IMR-90 (cell line): ENCODE results near the gene CIRBP. TPM values are rescaled to one million over a fixed set of nuclear protein-coding genes. Genes with fewer than 3 reads are reported as not detected.

Source experiments
- ATAC-seq: fragments of 200-7000 bp; cut with Tn5 transposase; 2 replicates; pipeline ENCODE4 v1.9.1; 2020; ENCODE audit warnings: low read depth, mild to moderate bottlenecking, moderate library complexity
- BruUV-seq: library from RNA; stranded (reverse); fragments of 400-500 nt; replicated peaks from 2 replicates; lab custom pipeline; 2021; lab: Mats Ljungman, UMichigan
- CTCF ChIA-PET: fragments of 300-600 bp; formaldehyde crosslinking; extraction: SDS; loops from one replicate; lab custom pipeline; 2021; ENCODE audit warnings: antibody characterized with exemption; lab: Yijun Ruan, JAX
- POLR2A ChIA-PET: fragments of 300-600 bp; sonication (Branson Sonifier 250); formaldehyde crosslinking; loops from one replicate; lab custom pipeline; 2022; ENCODE audit warnings: antibody characterized with exemption; ENCODE audit not compliant: unreplicated experiment; lab: Charles Lee
- DNase-seq: peaks from one replicate; pipeline ENCODE4 v3.0.0; 2013
- H2AFZ ChIP-seq: replicated peaks from 2 replicates; pipeline ENCODE3; 2013; ENCODE audit warnings: low read length, mild to moderate bottlenecking; ENCODE audit not compliant: poor library complexity
- H2AK5ac ChIP-seq: 2 replicates; pipeline ENCODE4 v1.6.1; 2013; ENCODE audit warnings: low read depth, low read length, inconsistent platforms
- H2AK9ac ChIP-seq: replicated peaks from 2 replicates; pipeline ENCODE3; 2013; ENCODE audit warnings: mild to moderate bottlenecking, low read depth, low read length, moderate library complexity; ENCODE audit not compliant: poor library complexity
- H2BK120ac ChIP-seq: 2 replicates; pipeline ENCODE4 v1.6.1; 2013; ENCODE audit warnings: low read depth, low read length, inconsistent platforms
- H2BK15ac ChIP-seq: 3 replicates; pipeline ENCODE4 v1.6.1; 2013; ENCODE audit warnings: low read depth, low read length, inconsistent platforms
- H2BK20ac ChIP-seq: 2 replicates; pipeline ENCODE4 v1.6.1; 2013; ENCODE audit warnings: low read depth, mild to moderate bottlenecking, inconsistent platforms, low read length, moderate library complexity
- H2BK5ac ChIP-seq: 2 replicates; pipeline ENCODE4 v1.6.1; 2013; ENCODE audit warnings: mild to moderate bottlenecking, low read depth, low read length, inconsistent platforms; ENCODE audit not compliant: poor library complexity, severe bottlenecking
- H3K14ac ChIP-seq: replicated peaks from 2 replicates; pipeline ENCODE4 v1.6.1; 2013; ENCODE audit warnings: low read depth, low read length, inconsistent platforms
- H3K18ac ChIP-seq: 2 replicates; pipeline ENCODE4 v1.6.1; 2013; ENCODE audit warnings: low read depth, low read length, control low read depth
- H3K23ac ChIP-seq: 2 replicates; pipeline ENCODE4 v1.6.1; 2013; ENCODE audit warnings: low read depth, low read length, inconsistent platforms
- H3K27ac ChIP-seq: 2 replicates; pipeline ENCODE4 v1.5.1; 2013; ENCODE audit warnings: mild to moderate bottlenecking, control low read depth, low read length; ENCODE audit not compliant: insufficient read depth
- H3K27me3 ChIP-seq: 2 replicates; pipeline ENCODE4 v1.6.1; 2013; ENCODE audit warnings: low read length; ENCODE audit not compliant: control insufficient read depth, insufficient read depth
- H3K36me3 ChIP-seq: 2 replicates; pipeline ENCODE4 v1.6.1; 2013; ENCODE audit warnings: low read length, mixed read lengths; ENCODE audit not compliant: control insufficient read depth, insufficient read depth
- H3K4ac ChIP-seq: 2 replicates; pipeline ENCODE4 v1.6.1; 2013; ENCODE audit warnings: low read depth, low read length, inconsistent platforms
- H3K4me1 ChIP-seq: 2 replicates; pipeline ENCODE4 v1.6.1; 2013; ENCODE audit warnings: low read length, mixed read lengths; ENCODE audit not compliant: control insufficient read depth, insufficient read depth
- H3K4me2 ChIP-seq: 2 replicates; pipeline ENCODE4 v1.6.1; 2013; ENCODE audit warnings: low read depth, mild to moderate bottlenecking, control low read depth, low read length, moderate library complexity
- H3K4me3 ChIP-seq: 2 replicates; pipeline ENCODE4 v1.5.1; 2013; ENCODE audit warnings: low read depth, mild to moderate bottlenecking, control low read depth, low read length, moderate library complexity; ENCODE audit not compliant: insufficient read depth
- H3K56ac ChIP-seq: 2 replicates; pipeline ENCODE4 v1.6.1; 2013; ENCODE audit warnings: low read length, inconsistent platforms; ENCODE audit not compliant: insufficient read depth; ENCODE audit errors: extremely low read depth
- H3K79me1 ChIP-seq, 2 experiments: 2 replicates each; pipeline ENCODE4 v1.6.1; 2013; ENCODE audit warnings: low read length in 2 of 2, inconsistent platforms in 1 of 2, low read depth in 1 of 2
- H3K9ac ChIP-seq: 2 replicates; pipeline ENCODE4 v1.6.1; 2013; ENCODE audit warnings: low read depth, low read length, control low read depth
- H3K9me1 ChIP-seq: 2 replicates; pipeline ENCODE4 v1.6.1; 2013; ENCODE audit warnings: low read length, inconsistent platforms; ENCODE audit not compliant: insufficient read depth
- H3K9me3 ChIP-seq: 2 replicates; pipeline ENCODE4 v1.6.1; 2013; ENCODE audit warnings: low read length; ENCODE audit not compliant: control insufficient read depth, insufficient read depth
- H4K20me1 ChIP-seq: 2 replicates; pipeline ENCODE4 v1.6.1; 2013; ENCODE audit warnings: low read length, inconsistent platforms; ENCODE audit not compliant: insufficient read depth
- H4K5ac ChIP-seq: 2 replicates; pipeline ENCODE4 v1.6.1; 2013; ENCODE audit warnings: mild to moderate bottlenecking, low read depth, low read length, control low read depth
- H4K8ac ChIP-seq, 2 experiments: 2 replicates each; pipeline ENCODE4 v1.6.1; 2013; ENCODE audit warnings: low read depth in 2 of 2, low read length in 2 of 2, control low read depth in 1 of 2, inconsistent platforms in 1 of 2
- H4K91ac ChIP-seq: 2 replicates; pipeline ENCODE4 v1.6.1; 2013; ENCODE audit warnings: low read depth, low read length, inconsistent platforms; ENCODE audit not compliant: insufficient read depth
- BHLHE40 ChIP-seq: fragments of 150-350 bp; IDR thresholded peaks from 2 replicates; pipeline ENCODE4 v1.6.1; 2016; ENCODE audit warnings: mild to moderate bottlenecking, low read depth, low read length
- CEBPB ChIP-seq: IDR thresholded peaks from 2 replicates; pipeline ENCODE4 v1.6.1; 2012; ENCODE audit warnings: low read depth, low read length, improper control_type of control experiment
- ELK1 ChIP-seq: fragments of 150-350 bp; IDR thresholded peaks from 2 replicates; pipeline ENCODE4 v1.6.1; 2016; ENCODE audit warnings: low read depth, mild to moderate bottlenecking, low read length, moderate library complexity, borderline replicate concordance
- FOS ChIP-seq: fragments of 150-350 bp; IDR thresholded peaks from 2 replicates; pipeline ENCODE4 v1.6.1; 2016; ENCODE audit warnings: low read depth, low read length
- MAZ ChIP-seq: IDR thresholded peaks from 2 replicates; pipeline ENCODE4 v1.6.1; 2012; ENCODE audit warnings: low read depth, mild to moderate bottlenecking, low read length, improper control_type of control experiment, moderate library complexity, borderline replicate concordance
- MXI1 ChIP-seq: IDR thresholded peaks from 2 replicates; pipeline ENCODE4 v1.6.1; 2012; ENCODE audit warnings: low read depth, mild to moderate bottlenecking, low read length, moderate library complexity, borderline replicate concordance
- NFE2L2 ChIP-seq: fragments of 150-350 bp; IDR thresholded peaks from 2 replicates; pipeline ENCODE4 v1.6.1; 2016; ENCODE audit warnings: low read depth, mild to moderate bottlenecking, low read length
- RAD21 ChIP-seq: IDR thresholded peaks from 2 replicates; pipeline ENCODE4 v1.6.1; 2012; ENCODE audit warnings: low read length, improper control_type of control experiment
- RFX5 ChIP-seq: IDR thresholded peaks from 2 replicates; pipeline ENCODE4 v1.8.0; 2012; ENCODE audit warnings: low read depth, mild to moderate bottlenecking, low read length, moderate library complexity
- USF2 ChIP-seq: fragments of 150-350 bp; IDR thresholded peaks from 2 replicates; pipeline ENCODE4 v1.6.1; 2017; ENCODE audit warnings: mild to moderate bottlenecking, antibody characterized with exemption, low read length, low read depth
- WGBS, 2 experiments: methylation state at CpG; one replicate each; pipeline versions ENCODE4 v1.1.5 to v1.1.7; 2013; ENCODE audit warnings: missing lambda C conversion rate in 2 of 2; ENCODE audit not compliant: insufficient read length in 1 of 2; ENCODE audit errors: extremely low coverage in 2 of 2; 5-methylcytosine and 5-hydroxymethylcytosine counted together
- dilution Hi-C: fragments of 300-500 bp; cut with HindIII; formaldehyde crosslinking; loops from one replicate; pipeline ENCODE4 v1.14.3; 2018; ENCODE audit warnings: low sequenced_read_pairs; ENCODE audit not compliant: unreplicated experiment
- in situ Hi-C: fragments of 300-500 bp; cut with MboI; formaldehyde crosslinking; loops from 3 replicates; pipeline ENCODE4 v1.14.3; 2019; ENCODE audit warnings: low sequenced_read_pairs, inconsistent platforms, mixed read lengths
- intact Hi-C: fragments of 100-400 bp; cut with micrococcal nuclease; formaldehyde crosslinking; loops from 2 replicates; pipeline ENCODE4 v1.10.0; 2022
- polyA plus RNA-seq, 3 experiments: library from polyadenylated mRNA; depleted of rRNA; stranded (reverse); fragments of >200 nt; gene quantifications; 2 replicates each; pipeline ENCODE4 v1.2.3, GENCODE V29; 2012; ENCODE audit warnings: low replicate concordance in 1 of 3
- total RNA-seq: library from RNA; depleted of rRNA; stranded (reverse); fragments of >200 nt; gene quantifications from 2 replicates; pipeline ENCODE4 v1.2.3, GENCODE V29; 2012

Gene CIRBP
- total and polyA plus RNA-seq, 2 of the 4 experiments (the other 2 are of a cell fraction), result 299 to 542 TPM

- TF ChIP-seq RFX5, result no peak
Measured at GRCh38 chr19:1252821-1253513, 16.2 kb upstream of the CIRBP start (continued).

- H3K4me1 ChIP-seq, result peaks cover 34% of the 10 kb centered on the region
- DNase-seq, result peak; percentile 88
- peak overlapping the region; percentile 77 for H3K4me2 ChIP-seq
- intact Hi-C loops (loop anchor here (1.0 kb wide), 1 partner anchor 13 kb away; no protein-coding TSS in a partner anchor), dilution Hi-C loops (no loop called here), in situ Hi-C loops (no loop called here)
- peak; percentile 19 for ATAC-seq
- H2BK20ac ChIP-seq, result peak overlapping the region; percentile 64; the same call in 1 of the 2 replicates
- H2BK15ac ChIP-seq, result no peak overlapping the region
- peak overlapping the region; percentile 59; the same call in 1 of the 2 replicates for H4K5ac ChIP-seq
- peak overlapping the region; percentile 99 for H2BK5ac ChIP-seq
- H3K56ac ChIP-seq, result peak overlapping the region; percentile 78
- peak overlapping the region; percentile 95 for H4K91ac ChIP-seq
- peaks cover 69% of the 10 kb centered on the region for H3K36me3 ChIP-seq
- BruUV-seq, result no TSS peak
- H3K27ac ChIP-seq, result peak overlapping the region; percentile 99
- H2AK5ac ChIP-seq, result peak overlapping the region; percentile 94
- peak overlapping the region; percentile 83 for H3K9ac ChIP-seq
- peak overlapping the region; percentile 63 to 92 for H4K8ac ChIP-seq
- no peaks in the 10 kb centered on the region for H3K27me3 ChIP-seq
- H3K18ac ChIP-seq, result peak overlapping the region; percentile 91
- CTCF ChIA-PET, result interaction anchor here (0.9 to 1.6 kb wide), 3 partner anchors 9 to 131 kb away, joined by 3 to 11 read pairs (median 7); no protein-coding TSS in a partner anchor
- H3K23ac ChIP-seq, result peak overlapping the region; percentile 96
- H2AK9ac ChIP-seq, result peak overlapping the region; percentile 99
- peak overlapping the region; percentile 86 for H3K14ac ChIP-seq
- 20% methylated on average over 3 of the region's 23 CpGs; no CpG with 5 or more reads in 1 of the 2 experiments for WGBS, 2 experiments
- H2BK120ac ChIP-seq, result peak overlapping the region; percentile 94
- H3K9me1 ChIP-seq, result no peaks in the 10 kb centered on the region
- peak overlapping the region; percentile 94 for H3K4me3 ChIP-seq
- peak overlapping the region; percentile 98 for H3K4ac ChIP-seq
- POLR2A ChIA-PET, result interaction anchor here (0.7 to 1.6 kb wide), 4 partner anchors 10 to 19 kb away, joined by 4 to 28 read pairs (median 10); partner anchors contain the start of gene CIRBP
- H3K79me1 ChIP-seq, result peaks cover 0 to 38% of the 10 kb centered on the region in 2 experiments; a peak in 2 of 4 replicates
- peaks cover 91% of the 10 kb centered on the region for H4K20me1 ChIP-seq
- no peaks in the 10 kb centered on the region for H3K9me3 ChIP-seq
- H2AFZ ChIP-seq, result peak overlapping the region; percentile 65
- TF ChIP-seq RAD21 (no peak), NFE2L2 (no peak), BHLHE40 (no peak), FOS (0 out of 2 replicates have a peak, but pooled peaks have one; percentile 2), RFX5 (no peak), MAZ (peak; percentile 52; the same call in 1 of the 2 replicates), ELK1 (no peak), USF2 (no peak), MXI1 (no peak), CEBPB (no peak)
Measured at GRCh38 chr19:1253514-1254080, 15.5 kb upstream of the CIRBP start.
